HG03025 (cell line): ENCODE results near the gene DMD.
"Not testable (repeated sequence)": the region's sequence is repeated elsewhere in the genome, so short reads cannot be mapped to it uniquely, and the experiment has no call there.

Experiments used
- ATAC-seq: cut with Tn5 transposase; IDR thresholded peaks from one replicate; pipeline ENCODE4 v1.9.1; 2021; ENCODE audit warnings: mild to moderate bottlenecking, moderate library complexity; ENCODE audit not compliant: unreplicated experiment, low FRiP score

DMD gene

DNA sequence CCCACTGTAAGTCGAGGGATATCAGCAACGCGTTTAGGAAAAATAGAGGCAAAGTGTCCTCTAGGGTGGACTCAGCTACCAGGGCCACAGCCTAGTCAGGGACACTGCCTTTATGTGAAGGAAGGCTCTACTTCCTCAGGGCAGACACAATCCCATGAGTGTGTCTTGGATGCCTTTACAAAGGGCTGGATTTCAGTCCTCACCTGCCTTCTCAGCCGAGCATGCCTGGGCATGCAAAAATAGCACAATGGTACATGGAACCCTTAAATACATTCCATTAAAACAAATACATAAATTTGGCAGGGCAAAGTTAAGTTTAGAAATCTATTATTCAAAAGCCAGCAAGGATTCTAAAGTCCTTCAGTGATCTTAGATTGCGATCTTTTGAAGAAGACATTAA lies 51.1 kb downstream of the DMD start:
- ATAC-seq: no peak

DNA sequence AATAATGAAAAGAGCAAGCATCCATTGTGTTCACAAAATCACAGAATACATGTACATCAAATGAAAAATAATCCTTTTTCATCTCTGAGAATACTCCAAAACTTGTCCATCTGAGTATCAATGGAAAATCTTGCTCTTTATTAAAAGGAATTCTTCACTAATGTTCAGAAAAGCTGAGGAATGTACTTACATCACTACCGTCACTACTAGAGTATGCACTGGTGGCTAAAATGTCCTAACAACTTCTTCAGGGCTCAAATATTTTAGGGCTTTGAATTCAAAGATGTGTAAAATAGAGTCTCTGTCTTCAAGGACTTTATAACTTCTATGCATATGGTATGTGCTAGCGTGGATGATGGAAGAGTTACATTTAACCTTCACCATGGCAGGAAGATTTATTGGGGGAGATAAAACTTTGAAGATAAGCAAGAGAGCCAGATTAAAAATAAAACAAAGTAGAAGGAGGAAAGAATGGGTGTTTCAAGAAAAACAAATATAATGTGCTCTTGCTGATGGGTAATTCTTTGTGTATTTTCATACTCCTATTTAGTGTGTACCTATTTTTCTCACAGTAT lies 55.1 kb downstream of the DMD start:
- ATAC-seq: no peak

DNA sequence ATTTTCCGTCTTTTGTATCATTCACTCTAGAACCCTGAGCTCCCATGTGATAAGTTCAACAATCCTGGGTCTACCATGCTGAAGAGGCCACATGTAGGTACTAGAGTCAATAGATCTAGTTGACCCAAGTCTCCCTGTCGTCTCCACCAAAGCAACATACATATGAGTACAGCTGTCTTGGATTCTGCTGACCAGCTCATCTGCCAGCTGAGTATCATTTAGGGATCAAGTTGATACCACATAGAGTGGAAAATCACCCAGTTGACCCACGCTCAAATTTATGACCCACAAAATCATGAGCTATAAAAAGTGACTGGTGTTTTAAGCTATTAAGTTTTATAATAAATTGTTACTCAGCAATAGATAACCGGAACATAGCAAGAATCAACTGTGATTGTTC lies 61.8 kb downstream of the DMD start:
- no peak for ATAC-seq

DNA sequence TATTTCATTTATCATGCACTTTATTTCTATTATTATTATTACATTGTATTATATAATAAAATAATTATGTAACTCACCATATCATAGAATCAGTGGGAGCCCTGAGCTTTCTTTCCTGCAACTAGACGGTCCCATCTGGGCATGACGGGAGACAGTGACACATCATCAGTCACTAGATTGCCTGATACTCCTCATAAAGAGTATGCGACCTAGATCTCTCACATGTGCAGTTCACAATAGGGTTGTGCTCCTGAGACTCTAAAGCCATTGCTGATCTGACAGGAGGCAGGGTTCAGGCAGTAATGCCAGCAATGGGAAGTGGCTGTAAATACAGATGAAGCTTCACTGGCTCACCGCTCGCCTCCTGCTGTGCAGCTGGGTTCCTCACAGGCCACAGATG lies 62.3 kb downstream of the DMD start:
- ATAC-seq: no peak

DNA sequence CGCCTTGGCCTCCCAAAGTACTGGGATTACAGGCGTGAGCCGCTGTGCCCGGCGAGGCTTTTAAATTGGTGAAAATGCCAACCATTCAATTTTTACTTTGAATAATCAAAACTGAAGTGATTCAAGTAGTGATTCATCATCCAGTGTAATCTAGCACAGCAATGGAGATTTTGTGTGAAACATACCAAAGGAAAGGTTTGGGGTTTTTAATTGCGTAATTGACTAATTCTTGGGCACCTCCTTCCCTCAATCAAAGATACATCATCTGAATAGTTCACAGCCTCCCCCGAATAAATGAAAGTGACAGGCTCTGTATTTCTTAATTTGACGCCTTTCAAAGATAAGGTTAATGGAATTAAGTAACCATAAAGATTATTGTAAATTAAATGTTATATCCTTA lies 69.0 kb downstream of the DMD start:
- ATAC-seq: no peak

DNA sequence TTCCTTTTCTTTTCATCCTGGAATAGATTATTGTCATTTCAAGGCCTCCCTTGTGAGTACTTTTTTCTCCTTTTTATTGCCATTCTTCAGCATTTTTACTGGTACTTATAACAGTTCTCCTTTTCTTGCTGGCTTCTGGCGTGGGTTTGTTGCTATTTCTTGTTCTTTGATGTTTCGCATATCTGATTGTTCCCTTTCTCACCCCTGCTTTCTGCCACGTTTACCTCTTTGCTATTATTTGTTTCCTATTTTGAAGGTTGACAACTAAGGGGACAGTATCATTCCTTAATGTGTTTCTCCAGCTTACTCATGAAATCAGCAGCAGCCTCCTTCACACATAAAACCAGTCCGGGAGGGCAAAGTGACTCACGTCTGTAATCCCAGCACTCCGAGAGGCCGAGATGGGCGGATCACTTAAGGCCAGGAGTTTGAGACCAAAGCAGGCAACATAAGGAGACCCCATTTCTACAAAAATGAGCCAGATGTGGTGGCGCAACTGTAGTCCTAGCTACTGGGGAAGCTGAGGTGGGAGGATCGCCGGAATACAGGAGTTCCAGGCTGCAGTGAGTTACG lies 72.6 kb downstream of the DMD start:
- no peak for ATAC-seq

DNA sequence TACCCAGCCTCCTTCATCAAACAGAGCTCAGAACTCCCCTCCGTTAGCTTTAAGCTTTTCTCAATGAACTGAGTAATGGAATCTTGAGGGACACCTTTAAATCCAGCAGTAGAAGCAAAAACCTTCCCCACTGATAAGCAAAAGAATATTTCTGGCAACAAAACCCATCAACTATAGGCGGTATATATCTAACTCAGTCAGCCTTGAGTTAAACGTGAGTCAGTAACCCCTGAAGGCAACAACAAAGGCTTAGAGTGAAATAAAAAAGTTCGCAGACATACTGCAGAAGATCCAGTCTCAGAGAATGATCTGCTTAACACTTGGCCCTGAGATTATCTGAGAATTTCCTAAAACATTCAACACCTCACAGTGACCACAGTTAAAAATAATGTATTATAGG lies 77.2 kb downstream of the DMD start:
- ATAC-seq: no peak

DNA sequence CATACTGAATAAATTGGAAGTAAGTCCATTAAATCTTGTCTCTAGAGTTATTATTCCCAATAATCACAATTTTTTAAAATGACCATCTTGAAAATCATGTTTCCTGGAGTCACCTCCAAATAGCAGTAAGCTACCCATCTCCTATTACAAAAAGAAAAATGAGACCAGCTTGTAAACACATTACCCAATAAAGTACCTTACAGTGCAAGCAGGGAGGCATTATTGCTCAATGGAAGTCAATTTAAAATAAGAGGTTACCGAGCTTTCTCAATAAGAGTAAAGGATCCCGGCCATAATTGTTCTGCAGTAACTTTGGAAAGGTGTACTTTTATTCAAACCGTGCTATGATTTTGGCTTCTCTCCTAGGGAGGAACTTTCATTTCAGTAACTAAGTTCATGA lies 78.0 kb downstream of the DMD start:
- no peak for ATAC-seq

DNA sequence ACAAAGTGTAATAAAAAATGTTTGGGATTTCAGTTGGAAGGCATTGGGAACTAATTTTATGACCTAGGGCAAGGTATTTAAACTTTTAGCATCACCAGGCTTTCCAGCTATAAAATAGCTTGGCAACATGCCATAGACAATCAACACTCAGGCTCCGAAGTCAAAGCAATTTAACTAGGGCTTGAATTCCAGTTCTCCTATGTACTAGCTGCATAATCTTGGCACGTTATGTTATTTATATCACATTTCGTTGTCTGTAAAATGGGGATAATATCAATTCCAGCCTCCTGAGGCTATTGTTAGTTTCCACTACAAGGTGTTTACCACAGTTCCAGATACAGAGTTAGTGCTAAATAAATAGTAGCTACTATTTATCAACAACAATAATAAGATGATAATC lies 78.8 kb downstream of the DMD start:
- no peak for ATAC-seq

DNA sequence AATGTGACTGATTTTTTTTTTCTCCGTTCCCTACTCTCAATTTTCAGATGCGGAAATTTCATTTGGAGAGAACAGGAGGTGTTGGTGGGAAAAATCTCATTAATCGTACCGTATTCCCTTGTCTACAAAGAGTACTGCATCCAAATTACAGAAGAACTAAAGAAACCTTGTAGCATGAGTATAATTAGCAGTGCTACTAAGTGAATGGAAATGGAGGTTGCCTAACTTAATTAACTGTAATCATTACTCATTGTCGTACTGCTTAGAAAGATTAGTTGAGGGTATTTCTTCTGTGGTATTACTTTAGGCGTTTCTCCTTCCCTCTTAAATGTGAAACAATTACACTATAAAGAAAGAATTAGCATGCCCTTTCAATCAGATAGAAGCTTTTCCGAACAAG lies 81.7 kb downstream of the DMD start:
- ATAC-seq: no peak

DNA sequence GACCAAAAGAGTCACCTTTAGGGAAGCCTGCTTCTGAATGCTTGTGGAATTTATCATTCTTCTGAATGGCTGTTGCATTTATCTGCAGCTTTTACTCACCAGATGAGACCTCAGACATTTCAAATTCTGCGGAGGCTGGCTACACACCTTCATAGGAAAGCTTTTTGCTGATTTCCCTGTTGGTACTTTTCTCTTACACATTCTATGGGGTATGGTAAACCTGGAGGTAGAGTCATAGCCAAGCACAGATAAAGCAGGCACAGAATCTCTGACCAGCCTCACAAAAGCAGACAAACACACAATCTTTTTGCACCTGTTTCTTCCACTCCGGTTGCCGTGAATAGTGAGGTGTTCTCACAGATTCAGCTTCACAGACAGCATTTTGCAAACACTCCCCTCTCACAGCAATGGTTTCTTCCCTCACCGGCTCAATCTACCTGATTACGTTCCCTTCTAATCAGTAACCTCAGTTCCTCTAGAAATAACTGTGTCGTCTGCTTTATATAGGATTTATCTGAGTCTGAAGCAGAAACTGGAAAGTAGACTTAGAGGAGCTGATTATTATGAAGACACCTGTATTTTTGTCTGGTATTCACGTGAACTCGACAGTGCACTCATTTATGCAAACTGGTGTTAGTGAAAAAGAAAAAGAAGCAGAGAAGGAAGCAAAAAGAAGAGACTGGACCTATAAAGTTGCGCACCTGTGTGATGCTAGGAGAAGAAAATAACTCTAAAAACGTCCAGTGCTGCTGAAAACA lies 83.1 kb downstream of the DMD start:
- no peak for ATAC-seq

DNA sequence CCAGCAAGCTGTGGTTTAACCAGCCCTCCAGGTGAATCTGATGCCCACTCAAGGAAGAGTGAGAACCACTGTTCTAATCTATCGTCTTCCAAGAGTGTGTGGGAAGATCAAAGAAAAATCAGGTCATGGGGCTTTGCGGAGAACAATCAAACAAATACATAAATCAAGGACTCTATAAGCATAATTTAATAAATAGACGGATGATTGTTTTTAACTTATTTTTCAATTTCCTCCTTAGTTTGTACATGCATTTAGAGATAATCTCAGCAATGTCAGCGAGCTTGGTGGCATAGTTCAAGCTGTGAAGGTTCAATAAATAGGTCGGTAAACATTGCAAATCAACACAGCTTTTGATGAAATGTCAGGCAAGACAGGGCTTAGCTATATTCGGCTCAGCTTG lies 84.9 kb downstream of the DMD start:
- no peak for ATAC-seq

DNA sequence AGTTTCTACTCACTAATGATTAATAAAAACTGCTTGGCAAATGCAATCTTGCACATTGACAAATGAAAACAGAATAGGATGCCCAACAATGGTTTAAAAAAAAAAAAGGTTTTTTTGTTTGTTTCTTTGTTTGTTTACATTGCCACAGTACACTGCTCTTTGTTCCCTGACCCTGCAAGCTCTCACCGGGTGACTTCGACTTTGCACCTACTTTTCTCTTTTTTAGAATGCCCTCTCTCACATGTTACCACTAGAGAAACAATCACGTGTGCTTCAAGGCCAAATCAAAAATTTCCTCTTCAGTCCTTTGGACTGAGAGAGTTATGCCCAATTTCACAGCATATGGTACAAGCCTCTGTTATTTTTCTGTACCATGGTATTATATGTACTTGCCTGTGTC lies 101.5 kb downstream of the DMD start:
- ATAC-seq: no peak

DNA sequence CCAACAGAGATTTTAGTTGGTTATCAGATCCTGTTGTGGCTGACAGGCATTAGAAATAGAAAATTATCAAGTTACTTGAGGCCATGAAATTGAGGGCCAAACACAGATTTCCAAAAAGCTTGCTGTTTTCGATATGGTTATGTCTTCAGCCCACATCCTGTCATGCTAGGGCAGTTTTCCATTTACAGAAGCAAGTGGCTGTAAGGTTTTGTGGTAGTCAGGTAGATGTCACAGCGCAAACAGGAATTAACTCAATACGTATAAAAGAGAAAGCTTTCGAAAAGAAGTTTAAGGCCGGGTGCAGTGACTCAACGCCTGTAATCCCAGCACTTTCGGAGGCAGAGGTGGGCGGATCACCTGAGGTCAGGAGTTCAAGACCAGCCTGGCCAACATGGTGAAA lies 104.6 kb downstream of the DMD start:
- ATAC-seq: no peak

DNA sequence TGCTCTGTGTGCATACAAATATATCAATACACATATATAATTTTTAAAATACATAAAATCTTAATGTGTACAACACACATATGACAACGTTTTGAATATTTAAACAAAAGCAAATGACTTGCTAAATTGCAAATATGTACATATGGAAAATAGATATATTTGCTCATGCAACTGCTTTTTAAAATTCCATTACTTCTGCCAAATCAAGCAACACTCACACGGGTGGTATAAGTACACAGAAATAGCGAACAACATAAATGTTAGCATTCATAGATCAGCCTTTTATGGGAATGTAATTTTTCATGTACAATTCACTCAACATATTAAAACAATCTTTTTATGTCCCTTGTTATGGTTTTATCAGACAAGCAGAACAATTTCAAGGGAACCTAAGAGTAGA lies 116.3 kb downstream of the DMD start:
- ATAC-seq: no peak

DNA sequence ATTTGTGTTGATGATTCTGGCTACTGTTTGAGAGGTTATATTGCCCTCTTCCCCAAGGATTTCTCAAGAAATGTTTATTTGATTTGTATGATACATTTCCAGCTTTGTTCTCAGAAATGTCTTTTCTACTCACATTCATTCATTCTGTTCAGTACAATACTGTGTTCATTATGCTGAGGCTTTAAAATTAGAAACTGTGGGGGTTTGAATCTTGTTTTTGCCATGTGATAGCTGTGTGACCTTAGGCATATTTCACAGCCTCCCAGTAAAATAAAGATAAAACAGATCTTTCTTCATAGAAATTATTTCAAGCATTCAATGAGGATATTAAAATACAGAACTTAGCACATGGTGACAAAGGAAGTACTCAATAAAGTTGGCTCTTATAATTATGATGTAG lies 123.9 kb downstream of the DMD start:
- no peak for ATAC-seq

DNA sequence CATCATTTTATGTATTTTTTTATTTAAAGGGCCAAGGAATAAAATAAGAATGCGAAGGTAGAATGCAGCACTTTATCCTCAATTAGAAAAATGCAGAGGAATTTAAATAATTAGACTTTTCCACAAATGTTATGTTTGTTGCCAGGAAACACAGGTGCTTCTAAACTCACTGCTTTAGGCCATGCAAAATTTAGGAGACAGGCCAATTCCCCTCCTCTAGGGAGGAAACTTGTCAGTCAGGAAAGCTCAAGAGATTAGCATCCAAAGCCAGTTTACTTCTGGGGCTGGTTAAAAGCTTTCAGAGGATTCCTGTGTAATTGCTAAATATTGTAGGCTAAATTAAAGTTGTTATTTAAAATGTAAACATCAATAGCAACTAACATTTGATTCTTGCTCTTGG lies 124.5 kb downstream of the DMD start:
- no peak for ATAC-seq

DNA sequence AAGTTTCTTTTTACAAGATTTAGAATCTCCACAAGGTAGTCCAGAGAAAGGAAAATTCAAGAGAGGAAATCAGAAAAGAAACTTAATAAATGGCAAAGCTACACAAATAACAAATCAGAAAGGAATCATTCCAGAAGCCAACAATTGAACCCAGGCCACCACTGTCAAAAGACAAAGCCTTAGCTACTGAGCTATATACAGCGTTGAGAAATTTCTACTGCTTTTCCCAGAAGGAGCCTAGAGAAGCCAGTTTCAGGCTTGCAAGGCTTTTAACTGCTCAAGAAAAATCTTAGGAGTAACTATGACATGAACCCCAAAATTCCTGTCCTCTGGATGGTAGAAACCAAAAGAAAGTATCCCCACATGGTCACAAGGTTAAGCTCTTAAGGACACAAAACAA lies 129.0 kb downstream of the DMD start:
- no peak for ATAC-seq

DNA sequence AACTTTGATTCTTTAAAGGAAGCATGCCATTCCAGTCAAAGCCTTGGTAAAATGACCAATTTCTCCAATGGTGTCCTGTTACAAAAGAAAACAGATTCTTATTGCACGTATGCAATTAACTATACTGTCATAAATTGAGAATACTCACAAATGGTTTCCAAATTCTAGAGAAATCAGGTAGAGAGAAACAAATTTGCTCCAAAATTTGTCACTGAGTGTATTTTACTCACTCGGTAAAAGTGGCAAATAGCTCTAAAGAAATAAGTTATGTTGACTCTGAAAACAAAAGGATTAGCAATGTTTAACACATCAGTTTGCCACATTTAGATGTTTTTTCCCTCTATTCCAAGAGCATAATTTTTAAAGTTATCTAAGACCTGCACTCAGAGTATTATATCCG lies 133.1 kb downstream of the DMD start:
- ATAC-seq: no peak

DNA sequence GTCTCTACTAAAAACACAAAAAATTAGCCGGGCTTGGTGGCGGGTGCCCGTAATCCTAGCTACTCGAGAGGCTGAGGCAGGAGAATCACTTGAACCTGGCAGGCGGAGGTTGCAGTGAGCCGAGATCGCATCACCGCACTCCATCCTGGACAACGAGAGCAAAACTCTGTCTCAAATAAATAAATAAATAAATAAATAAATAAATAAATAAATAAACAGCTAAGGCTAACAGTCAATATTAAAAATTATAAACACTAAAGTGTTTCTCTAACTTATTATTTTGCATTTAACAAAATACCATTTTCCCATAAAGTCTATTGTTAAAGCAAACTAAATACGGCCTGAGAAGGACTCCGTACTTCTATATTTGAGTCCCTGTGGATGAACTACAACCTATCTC lies 137.7 kb downstream of the DMD start:
- not testable (repeated sequence) for ATAC-seq

DNA sequence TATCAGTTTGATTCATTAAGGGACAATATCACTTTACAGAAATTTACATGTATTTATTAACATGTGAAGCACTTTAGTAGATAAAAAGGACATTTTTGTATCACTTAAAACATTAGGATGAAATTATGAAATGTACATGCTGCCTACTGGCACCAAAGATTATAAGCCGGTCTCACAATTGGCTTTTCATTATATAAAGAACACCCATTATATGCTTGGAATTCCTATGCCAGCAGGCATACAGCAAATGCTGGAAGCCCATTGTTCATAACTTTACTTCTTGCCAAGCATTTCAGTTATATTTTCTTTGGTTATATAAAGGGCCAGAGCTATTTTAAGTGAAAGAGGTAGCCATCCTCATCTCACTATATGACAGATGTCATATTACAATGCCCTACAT lies 145.9 kb downstream of the DMD start:
- no peak for ATAC-seq

DNA sequence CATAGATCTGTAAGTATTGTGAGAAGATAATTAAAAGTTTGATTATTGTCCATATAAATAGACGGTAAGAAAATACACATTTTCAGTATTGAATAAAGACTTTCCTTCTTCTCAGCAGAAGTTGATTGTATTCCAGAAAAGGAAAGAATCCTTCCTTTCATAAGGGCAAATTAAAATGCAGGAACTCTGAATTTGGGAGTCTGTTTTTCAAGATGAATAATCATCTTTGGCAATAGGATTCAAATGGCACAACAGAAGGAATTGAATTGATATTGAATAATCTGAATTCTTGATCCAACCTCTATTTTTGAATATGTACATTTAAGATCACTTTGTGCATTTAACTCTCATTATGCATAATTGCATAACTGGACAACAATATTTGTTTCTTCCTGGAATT lies 149.3 kb downstream of the DMD start:
- ATAC-seq: no peak
